NCI-H524 treated with DMSO at 0.1 percent for 48 hours (cell line): ENCODE data around the gene WWC1.
"Not testable (repeated sequence)": the region's sequence is repeated elsewhere in the genome, so short reads cannot be mapped to it uniquely, and the experiment has no call there.

Experiments
- DNase-seq: peaks from one replicate; lab custom pipeline; 2025; lab: John Stamatoyannopoulos, UW

The WWC1 gene

GRCh38 chr5:168308976-168309598, 17.6 kb downstream of the WWC1 start:
- no peak for DNase-seq

GRCh38 chr5:168310541-168310940, 19.1 kb downstream of the WWC1 start:
- DNase-seq = not testable (repeated sequence)

- no peak for DNase-seq
These were observed 19.7 kb downstream of the WWC1 start for GRCh38 chr5:168311061-168311566.

GRCh38 chr5:168312606-168313295, 21.3 kb downstream of the WWC1 start:
- DNase-seq = no peak

GRCh38 chr5:168313596-168314204, 22.3 kb downstream of the WWC1 start:
- DNase-seq = no peak

GRCh38 chr5:168314735-168315411, 23.4 kb downstream of the WWC1 start:
- no peak for DNase-seq

GRCh38 chr5:168315416-168316138, 24.1 kb downstream of the WWC1 start:
- no peak for DNase-seq

- DNase-seq = no peak
These were observed 24.7 kb downstream of the WWC1 start for GRCh38 chr5:168316139-168316578.

GRCh38 chr5:168317096-168317520, 25.7 kb downstream of the WWC1 start:
- DNase-seq = no peak

GRCh38 chr5:168317521-168318147, 26.2 kb downstream of the WWC1 start:
- no peak for DNase-seq

- no peak for DNase-seq
These were observed 26.8 kb downstream of the WWC1 start for GRCh38 chr5:168318240-168318639.

GRCh38 chr5:168319774-168320173, 28.3 kb downstream of the WWC1 start:
- no peak for DNase-seq

- no peak for DNase-seq
These were observed 29.4 kb downstream of the WWC1 start for GRCh38 chr5:168320805-168321204.

GRCh38 chr5:168324859-168325630, 33.6 kb downstream of the WWC1 start:
- no peak for DNase-seq

- DNase-seq = no peak
These were observed 35.6 kb downstream of the WWC1 start for GRCh38 chr5:168327019-168327421.

- DNase-seq = no peak
These were observed 36.0 kb downstream of the WWC1 start for GRCh38 chr5:168327451-168327850.

- no peak for DNase-seq
These were observed 36.5 kb downstream of the WWC1 start for GRCh38 chr5:168327994-168328393.

GRCh38 chr5:168328814-168329213, 37.4 kb downstream of the WWC1 start:
- no peak for DNase-seq

GRCh38 chr5:168329302-168329701, 37.9 kb downstream of the WWC1 start:
- no peak for DNase-seq

- no peak for DNase-seq
These were observed 40.6 kb downstream of the WWC1 start for GRCh38 chr5:168332042-168332441.

- no peak for DNase-seq
These were observed 42.8 kb downstream of the WWC1 start for GRCh38 chr5:168334280-168334679.
